OCI-M2 (cell line): ENCODE data around the gene SFN.
"Not testable (repeated sequence)": the region's sequence is repeated elsewhere in the genome, so short reads cannot be mapped to it uniquely, and the experiment has no call there.

Source experiments
- DNase-seq: peaks from one replicate; lab custom pipeline; 2025; ENCODE audit not compliant: unreplicated experiment; lab: John Stamatoyannopoulos, UW

Gene SFN

DNA sequence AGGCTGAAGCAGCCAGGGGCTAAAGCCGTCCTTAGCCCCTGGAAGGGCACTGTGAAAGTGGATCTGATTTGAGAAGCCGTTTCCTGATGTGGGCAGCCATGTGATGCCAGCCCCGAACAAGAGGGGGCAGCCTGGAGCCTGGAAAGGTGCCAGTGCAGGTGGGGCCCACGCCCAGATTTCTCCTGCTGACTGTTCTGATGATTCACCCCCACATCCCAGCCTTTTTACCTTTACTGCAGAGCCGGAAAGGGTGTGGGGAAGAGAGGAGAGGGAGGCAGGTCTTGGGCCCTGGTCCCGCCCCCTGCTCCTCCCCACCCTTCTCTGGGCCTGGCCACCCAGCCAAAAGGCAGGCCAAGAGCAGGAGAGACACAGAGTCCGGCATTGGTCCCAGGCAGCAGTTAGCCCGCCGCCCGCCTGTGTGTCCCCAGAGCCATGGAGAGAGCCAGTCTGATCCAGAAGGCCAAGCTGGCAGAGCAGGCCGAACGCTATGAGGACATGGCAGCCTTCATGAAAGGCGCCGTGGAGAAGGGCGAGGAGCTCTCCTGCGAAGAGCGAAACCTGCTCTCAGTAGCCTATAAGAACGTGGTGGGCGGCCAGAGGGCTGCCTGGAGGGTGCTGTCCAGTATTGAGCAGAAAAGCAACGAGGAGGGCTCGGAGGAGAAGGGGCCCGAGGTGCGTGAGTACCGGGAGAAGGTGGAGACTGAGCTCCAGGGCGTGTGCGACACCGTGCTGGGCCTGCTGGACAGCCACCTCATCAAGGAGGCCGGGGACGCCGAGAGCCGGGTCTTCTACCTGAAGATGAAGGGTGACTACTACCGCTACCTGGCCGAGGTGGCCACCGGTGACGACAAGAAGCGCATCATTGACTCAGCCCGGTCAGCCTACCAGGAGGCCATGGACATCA, at the start of gene SFN:
SFN (plus strand) TSS at position 369 of the 904 bp plus-strand sequence; CDS start at position 433, 64 bp downstream.
- DNase-seq = no peak

DNA sequence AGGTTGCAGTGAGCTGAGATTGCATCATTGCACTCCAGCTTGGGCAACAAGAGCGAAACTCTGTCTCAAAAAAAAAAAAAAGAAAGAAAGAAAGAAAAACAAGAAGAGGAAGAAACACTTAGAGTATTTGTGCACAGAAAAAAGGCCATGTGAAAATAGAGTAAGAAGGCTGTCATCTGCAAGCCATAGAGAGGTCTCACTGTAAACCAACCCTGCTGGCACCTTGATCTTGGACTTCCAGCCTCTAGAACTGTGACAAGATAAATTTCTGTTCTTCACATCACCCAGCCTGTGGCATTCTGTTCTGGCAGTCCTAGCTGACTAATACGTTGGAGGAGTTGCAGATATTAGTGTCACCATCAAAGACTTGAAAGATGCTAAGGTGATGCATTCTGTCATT, 48.6 kb upstream of the SFN start:
- no peak for DNase-seq

DNA sequence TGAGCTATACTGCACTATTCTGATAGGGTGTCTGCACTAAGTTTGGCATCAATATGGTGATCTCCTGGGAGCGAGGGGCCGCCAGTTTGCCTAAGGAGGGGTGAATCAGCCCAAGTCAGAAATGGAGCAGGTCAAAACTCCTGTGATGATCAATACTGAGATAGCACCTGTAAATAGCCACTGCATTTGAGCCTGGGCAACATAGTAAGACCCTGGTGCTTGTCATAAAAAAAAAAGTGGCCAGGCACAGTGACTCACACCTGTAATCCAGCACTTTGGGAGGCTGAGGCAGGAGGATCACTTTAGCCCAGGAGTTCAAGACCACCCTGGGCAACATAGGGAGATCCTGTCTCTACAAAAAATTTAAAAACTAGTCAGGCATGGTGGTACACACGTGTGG, 48.1 kb upstream of the SFN start:
- DNase-seq = no peak

DNA sequence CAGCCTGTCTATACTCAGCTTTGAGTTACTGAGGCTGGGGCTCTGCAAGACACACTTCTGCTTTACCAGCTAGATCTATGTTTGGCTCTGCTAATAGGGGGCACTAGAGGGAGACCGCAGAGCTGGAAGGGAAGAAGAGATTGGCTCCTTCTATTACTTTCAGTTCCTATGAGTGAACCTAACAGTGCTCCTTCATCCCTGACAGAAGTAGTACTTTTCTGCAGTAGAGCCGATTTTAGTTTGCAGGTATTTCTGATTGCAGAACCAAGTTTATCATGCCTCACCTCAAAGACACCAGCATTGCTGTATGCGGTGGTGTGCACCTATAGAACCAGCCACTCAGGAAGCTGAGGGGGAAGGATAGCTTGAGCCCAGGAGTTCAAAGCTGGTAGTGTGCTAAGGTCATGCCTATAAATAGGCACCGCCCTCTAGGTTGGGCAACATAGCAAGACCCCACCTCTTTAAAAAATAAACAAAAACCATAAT, 42.1 kb upstream of the SFN start:
- no peak for DNase-seq

DNA sequence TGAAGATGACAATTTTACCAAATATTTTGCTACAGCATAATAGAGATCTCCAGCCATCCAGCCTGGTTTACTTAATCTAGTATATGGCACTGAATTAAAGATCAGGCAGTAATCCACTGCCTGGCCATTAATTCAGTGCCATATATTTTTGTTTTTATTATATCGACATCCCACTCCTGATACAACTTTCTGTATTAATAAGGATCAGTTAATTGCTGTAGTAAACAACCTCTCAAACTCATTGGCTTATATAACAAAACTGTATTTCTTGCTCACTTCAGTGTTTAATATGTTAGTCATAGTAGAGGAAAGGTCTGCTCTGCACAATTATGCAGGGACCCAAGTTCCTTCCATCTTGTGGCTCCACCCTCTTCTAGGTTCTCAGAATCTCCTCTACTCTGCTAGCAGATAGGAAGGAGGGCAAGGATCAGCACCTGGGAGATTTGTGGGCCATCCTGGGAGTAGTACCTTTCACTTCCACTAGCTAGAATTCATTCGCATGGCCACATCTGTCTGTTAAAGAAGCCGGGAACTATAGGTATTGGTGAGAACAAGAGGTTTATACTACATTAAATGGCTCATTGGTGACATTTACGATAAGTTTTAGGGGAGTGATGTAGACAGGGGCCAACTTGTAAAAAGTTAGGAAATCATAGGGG, 40.1 kb upstream of the SFN start:
- DNase-seq = no peak

DNA sequence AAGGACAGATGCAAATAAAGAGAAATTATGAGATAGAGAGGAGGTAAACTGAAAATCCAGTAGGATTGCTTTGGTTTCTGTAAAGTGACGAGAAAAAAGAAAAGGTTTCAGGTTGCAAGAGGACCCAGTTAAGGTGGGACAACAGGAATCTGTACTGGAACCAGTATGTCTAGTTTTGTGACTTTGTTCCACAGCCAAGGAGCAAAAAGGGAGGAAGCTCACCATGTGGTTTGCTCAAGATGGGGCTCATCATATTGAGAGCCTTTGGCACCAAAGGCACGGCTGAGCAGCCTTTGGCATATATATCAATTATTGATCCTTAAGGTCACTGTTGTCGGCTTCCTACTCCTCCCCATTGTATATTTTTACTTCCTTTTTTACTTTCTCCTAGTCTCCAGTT, 38.2 kb upstream of the SFN start:
- DNase-seq = no peak

DNA sequence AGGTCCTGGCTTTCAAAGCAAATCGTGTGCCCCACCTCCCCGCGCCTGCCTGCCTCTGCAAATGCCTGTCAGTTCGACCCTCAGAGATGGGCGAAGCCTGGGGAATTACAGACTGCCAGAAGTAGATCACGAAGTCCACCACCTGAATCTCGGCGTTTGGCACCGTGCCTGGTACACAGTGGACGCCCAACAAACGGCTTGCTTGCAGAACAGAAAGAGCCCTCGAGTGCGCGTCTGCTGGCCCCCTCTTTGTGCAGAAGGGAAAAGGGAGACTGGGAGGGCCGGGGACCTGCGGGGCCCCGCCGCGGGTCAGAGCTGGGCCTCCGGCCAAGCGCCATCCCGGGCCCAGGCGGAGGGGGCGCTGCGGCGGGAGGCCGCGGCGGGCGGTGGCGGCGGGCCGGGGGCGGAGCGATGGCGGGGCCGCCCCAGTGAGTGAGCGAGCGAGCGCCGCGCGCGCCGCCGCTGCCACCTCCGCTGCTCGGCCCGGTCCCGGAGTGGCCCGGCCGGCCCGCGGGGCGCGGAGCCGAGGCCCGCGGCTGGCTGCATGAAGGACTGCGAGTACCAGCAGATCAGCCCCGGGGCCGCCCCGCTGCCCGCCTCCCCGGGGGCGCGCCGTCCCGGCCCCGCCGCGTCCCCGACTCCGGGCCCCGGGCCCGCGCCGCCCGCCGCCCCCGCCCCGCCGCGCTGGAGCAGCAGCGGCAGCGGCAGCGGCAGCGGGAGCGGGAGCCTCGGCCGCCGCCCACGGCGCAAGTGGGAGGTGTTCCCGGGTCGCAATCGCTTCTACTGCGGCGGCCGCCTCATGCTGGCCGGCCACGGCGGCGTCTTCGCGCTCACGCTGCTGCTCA, 36.5 kb upstream of the SFN start, which contains the start of gene ZDHHC18:
ZDHHC18 (plus strand) TSS at position 428 of the 845 bp plus-strand sequence; CDS start at position 545, 117 bp downstream.
- no peak for DNase-seq

DNA sequence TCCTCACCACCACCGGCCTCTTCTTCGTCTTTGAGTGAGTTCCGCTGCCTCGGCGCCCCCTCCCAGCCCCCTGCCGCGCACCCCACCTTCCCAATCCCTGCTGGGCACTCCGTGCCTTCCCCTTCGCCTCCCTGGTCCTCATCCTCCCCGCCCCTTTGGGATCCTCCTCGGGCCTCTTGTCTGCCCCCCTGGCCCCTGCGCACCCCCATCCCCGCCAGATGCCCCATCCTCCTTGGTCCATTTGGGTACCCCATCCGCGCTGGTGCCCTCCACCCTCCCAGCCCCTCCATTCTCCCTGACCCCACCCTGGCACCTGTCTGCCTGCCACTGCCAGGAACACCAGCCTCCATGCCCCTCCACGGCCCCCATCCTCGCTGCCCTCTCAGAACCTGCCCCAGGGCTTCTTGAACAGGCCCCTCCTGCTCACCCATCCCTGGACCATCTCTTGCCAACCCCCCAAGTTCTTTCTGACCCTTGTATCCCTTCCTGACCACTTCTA, 35.8 kb upstream of the SFN start:
- DNase-seq = no peak

DNA sequence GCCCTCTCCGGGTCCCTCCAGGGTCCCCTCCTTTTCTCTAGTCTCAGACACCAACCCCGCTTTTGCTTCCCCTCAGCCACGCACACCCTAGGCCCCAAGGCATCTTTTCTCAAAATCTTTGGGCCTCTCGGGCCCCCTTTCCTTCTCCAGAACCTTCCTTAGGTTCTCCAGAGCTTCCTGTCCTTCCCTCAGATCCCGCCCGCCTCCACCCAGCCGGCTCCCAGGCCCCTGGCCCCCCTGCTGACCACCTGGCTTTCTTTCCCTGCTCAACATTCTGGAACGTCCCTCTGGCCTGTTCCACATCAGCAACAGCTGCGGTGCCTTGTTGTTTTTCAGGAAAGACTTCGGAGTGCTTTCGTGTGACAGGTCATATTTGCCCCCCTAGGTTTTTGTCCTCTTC, 35.3 kb upstream of the SFN start:
- DNase-seq = no peak

DNA sequence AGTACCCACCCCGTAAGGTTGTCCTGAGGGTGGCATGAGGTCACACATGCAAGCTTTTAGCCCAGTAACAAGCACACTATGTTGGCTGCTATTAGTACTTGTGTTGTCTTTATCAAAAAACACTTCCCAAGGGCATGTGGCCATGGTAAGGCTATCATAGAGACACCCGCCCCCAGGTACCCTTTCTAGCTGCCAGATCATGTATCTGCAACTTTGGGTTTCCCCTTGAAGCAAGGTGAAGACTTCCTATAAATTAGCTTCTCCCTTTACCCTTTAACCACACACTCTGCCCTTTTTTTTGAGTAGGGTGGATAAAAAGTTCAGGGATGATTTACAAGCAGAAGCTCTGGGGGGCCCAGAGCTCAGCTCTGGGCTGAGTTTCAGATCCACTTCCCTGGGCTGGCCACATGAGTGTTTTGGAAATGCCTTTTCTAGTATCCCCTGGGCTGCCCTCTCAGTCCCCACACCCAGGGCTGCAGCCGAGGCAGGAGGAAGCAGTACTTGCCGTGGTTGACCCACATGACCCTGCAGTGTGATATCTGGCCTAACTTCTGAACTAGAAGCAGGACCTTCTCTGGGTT, 34.4 kb upstream of the SFN start:
- no peak for DNase-seq

DNA sequence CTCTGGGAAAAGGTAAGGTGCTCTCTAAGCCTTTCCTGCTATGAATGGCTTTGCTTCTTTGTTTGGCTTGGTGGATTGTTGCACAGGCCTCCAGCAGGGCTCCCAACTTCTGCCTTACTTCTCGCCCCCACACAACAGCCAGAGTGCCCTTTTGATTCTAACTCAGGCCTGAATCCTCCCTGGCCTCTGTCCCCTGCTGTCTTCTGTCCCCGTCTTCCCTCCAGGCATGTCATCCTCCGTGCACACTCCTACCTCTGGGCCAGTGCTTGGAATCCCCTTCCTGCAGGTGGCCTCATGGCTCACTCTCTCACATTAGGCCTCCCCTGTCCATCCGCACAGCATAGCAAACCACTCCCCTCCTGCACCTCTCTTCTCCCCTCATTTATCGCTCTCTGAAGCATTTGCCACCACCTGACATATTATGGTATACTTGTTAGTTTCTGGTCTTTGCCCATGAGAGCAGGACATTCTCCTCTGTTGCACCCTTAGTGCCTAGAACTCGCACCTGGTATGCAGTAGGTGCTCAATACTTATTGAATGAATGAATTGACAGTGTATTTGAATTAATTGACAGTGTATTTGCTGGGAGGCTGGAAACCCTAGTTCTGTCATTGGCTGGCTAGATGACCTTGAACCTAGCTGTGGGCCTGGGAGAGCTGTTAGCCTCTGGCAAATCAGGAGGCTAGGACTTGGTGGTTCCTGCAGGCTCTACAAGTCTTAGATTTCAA, 33.6 kb upstream of the SFN start:
- no peak for DNase-seq

DNA sequence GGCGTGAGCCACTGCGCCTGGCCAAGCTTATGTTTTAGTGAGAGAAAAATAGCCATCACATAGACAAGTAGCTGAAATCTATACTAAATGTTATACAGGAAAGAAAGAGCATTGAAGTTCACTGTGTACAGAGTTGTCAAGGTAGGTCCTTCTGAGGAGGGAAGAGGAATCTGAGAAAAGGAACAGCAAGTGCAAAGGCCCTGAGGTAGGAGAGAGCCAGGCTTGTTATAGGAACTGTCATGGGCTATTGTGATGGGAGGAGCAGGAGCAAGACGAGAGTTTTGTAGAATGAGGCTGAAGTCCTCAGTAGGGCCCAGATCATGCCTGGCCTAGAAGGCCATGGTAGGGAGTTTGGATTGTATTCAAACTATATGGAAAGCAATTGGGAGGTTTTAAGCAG, 31.9 kb upstream of the SFN start:
- no peak for DNase-seq

DNA sequence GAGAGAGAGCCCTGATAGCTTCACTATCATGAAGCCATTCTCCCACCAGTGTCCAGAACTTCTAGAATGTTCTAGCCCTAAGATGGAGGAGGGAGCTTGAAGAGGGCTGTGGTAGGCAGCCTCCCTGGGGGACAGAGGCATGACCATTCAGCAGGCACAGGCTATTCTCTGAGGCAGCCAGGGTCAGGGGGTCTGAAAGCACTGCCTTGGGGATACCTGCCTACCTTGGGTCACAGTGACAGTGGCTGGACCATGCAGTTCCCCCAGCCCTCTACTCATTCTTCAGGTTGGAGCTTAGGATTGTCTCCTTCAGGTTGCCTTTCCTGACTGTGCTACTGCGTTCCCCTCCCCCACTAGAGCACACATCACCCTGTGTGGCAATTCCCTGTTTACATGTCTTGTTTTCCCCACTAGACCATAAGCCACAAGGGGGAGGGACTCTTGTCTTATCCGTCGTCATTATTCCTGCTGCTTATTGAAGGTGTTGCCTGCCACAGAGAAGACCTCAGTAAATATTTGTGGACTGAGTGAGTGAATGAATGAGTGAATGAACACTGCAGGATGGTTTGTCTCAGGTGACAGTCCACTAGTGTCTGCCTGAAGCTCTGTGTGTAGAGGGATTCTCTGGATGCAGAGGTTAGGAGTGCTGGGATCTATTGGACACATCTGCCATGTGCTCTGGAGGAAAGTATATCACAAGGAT, 31.3 kb upstream of the SFN start:
- DNase-seq = no peak

DNA sequence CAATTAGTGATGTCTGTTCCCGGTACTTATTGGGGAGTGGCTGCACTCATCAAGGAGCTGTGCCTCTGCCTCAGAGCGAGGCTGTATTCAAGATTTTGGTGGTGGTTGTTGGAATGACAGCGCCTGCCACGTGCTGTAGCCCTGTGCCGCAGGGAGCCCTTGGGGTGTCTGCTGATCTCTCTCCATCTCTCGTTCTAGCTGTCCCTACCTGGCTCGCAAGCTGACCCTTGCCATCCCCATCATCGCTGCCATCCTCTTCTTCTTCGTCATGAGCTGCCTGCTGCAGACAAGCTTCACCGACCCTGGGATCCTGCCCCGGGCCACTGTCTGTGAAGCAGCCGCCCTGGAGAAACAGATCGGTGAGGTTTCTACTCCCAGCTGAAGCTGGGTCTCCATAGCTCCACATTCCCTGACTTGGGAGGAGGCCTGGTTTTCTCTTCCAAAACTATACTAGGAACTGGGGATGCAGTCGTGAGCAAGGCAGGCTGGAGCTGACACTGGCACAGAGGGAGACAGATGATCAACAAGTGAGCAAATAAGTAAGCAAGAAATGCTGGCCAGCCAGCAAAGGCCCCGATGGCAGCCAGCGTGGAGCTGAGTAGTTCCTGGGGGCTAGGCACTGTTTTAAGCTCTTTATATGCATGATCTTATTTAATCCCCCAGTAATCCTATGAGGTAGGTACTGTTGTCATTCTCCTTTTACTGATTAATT, 30.5 kb upstream of the SFN start:
- DNase-seq = no peak

DNA sequence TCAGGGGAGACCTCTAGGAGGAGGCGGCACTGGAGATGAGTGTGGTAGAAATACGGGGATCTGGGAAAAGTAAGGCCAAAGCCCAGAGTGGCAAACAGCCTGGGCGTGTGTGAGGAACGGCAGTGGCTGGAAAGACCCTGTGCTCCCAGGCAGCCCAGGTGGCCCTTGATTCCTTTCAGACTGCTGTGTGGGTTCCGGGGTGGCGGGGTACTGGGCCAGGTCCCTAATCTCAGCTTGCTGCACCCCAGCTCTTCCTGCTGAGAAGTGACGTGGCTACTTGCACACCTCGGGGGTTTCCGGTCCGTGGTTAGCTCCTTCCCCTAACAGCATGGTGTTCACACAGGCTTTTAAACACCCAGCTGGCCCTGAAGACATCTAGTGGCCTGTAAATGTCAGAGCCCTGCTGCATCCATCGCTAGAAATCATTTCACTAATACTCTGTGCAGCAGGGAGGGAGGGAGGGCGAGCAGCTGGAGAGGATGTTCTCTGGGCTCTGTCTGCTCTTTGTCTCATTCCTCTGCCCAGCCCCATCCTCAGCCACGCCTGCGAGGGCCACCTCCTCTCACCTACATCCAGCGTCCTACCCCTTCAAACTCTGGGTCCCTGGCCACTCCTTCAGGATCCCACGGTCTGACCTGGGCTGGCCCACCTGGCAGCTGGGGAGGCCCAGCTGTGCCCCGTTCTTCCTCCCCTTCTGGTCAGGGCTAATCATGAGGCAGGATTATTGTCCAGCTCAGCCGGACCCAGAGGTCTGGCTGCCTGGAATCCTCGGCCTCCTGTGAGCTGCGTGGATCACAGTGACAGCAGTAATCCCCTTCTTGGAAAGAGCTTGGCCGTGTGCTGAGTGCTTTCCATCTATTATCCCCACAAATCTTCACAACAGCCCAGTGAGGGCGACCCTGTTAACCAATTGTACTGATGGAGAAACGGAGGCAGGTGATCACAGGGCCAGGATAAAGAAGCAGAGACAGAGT, 29.2 kb upstream of the SFN start:
- no peak for DNase-seq

DNA sequence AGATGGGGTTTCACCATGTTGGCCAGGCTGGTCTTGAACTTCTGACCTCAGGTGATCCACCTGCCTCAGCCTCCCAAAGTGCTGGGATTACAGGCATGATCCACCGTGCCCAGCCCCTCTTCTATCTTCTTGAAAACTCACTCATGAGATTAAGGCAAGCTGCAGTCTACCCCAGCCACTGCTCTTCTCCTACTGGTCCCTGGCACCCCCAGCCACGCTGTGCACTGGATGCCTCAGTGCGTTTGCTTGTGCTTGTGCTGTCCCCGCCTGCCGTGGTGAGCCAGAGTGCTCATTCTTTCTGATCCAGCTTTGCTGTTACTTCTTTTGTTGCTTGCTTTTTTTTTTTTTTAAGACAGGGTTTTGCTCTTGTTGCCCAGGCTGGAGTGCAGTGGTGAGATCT, 25.3 kb upstream of the SFN start:
- not testable (repeated sequence) for DNase-seq

DNA sequence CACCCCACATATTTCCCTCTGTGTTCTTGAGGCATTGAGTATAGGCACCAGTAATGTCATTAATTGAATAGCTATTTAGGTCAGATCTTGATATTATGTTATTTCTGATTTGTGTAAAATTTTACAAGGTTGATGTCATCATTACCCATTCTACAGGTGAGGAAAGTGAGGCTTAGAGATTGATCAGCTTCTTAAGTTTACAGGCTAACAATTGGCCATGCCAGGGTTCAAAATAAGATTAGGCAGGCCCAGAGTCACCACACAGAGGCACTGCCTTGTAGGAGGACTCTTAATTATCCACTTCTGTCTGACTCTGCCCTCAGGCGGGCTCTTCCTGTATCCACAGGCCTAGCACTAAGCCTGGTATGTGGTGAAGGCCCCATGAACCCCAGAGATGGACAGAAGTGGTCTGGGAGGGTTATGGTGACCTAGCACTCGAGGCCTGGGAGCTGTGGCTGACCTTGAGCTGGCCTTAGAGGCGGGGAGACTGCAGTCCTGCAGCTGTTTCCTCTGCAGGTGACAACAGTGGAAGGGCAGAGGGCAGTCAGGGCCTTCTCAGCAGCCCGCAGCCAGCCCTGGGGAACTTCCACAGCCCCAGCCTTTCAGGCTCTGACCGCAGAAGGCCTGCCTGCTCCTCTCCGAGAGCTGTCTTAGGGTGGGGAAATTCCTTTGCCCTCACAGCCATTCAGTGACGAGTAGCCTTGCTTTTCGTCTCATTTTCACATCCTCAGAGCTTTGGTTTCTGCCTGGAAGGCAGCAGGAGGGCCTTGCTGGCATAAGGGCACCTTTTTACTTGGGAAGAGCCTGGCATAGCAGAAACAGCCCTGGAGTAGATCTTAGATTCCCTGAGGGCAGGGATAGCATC, 24.2 kb upstream of the SFN start:
- no peak for DNase-seq
